Measurements from ENCODE around the gene TECPR1. TPM values are rescaled to one million over a fixed set of nuclear protein-coding genes. Genes with fewer than 3 reads are reported as not detected.

The TECPR1 gene
- total and polyA plus RNA-seq, 2 donors (not counting 3 experiments of a cell fraction or from before 2014, with no cell fraction given), result 12.3 to 97.5 TPM

DNA sequence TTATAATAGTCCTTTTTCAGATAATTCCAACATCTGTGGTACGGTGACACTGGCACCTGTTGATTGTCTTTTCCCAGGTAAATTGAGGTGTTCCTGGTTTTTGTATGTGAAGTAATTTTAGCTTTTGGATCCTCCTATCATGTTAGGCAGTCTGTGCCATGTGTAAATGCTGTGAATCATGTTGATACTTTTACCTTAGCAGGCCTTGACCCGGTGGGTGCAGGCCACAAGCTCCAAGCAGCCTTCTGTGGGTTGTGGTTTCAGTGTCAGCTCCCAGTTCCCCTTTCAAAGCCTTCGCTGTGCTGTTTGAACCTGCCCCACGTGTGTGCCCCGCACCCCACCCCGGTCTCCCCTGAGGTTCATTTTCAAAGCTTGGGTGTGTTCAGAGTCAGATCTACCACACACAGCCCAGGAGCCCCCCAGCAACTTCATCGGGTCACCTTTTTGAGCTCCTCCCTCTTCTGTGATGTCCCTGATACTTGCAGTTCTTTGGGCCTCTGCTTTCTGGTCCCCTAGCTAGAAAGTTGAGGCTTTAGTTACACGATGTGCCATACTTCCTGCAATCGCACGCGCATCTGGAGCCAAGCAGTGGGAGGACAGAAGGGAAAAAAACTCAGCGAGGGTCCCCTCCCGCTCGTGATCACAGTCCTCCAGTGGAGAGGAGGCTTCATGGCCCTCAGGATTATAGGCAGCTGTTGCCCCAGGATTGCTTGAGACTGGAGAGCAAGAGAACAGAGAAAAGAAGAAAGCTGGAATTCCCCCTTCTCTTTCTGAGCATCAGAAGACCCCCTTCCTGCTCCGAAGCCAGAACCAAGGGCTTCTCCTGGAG is 49.5 kb downstream of the TECPR1 start:
- ChIA-PET CTCF (interaction anchor here (0.9 kb wide), 1 partner anchor 181 kb away, joined by 3 read pairs; no protein-coding TSS in a partner anchor), POLR2A (no interaction called here)
- no peak overlapping the region for H3K27ac ChIP-seq (ENCODE audit: insufficient read depth, low read depth, low read length)
- H3K9me3 ChIP-seq (replicated peaks; ENCODE audit: control insufficient read depth, insufficient read depth, low read length), result no peaks in the 10 kb centered on the region
- FAIRE-seq (no peak), DNase-seq (ENCODE audit: low read depth, low spot score) (no peak)
- H3K27me3 ChIP-seq (ENCODE audit: control insufficient read depth in 2 of 2, insufficient read depth in 2 of 2, low read length in 2 of 2), result no peaks in the 10 kb centered on the region
- H3K9ac ChIP-seq (replicated peaks; ENCODE audit: extremely low read depth, insufficient read depth, low read length), result no peak overlapping the region
- no peak overlapping the region for H3K4me2 ChIP-seq (ENCODE audit: insufficient read depth, low read length)
- no TSS peak for BruUV-seq (replicated peaks)
- no peak overlapping the region for H2AFZ ChIP-seq (ENCODE audit: low read depth, low read length)
- peaks cover 0 to 12% of the 10 kb centered on the region in 2 experiments for H3K36me3 ChIP-seq (ENCODE audit: control insufficient read depth in 2 of 2, extremely low read depth in 1 of 2, insufficient read depth in 2 of 2, low read length in 2 of 2)
- dilution Hi-C loops (cut with MboI; ENCODE audit: extremely low pct_ligation_motif_present, low sequenced_read_pairs) (no loop called here), intact Hi-C loops (cut with micrococcal nuclease) (no loop called here)
- H3K79me2 ChIP-seq (ENCODE audit: control insufficient read depth, insufficient read depth, low read length), result no peaks in the 10 kb centered on the region
- H3K9me1 ChIP-seq (replicated peaks; ENCODE audit: control insufficient read depth, extremely low read depth, insufficient read depth, low read length), result no peaks in the 10 kb centered on the region
- TF ChIP-seq CTCF (IDR thresholded peaks at IDR 0.05; ENCODE audit: extremely low read depth in 1 of 2, insufficient read depth in 1 of 2, low read depth in 1 of 2, low read length in 2 of 2) (no peak), MYC (IDR thresholded peaks at IDR 0.05; ENCODE audit: low read depth, low read length) (no peak), FOS (IDR thresholded peaks at IDR 0.05; ENCODE audit: borderline replicate concordance, insufficient read depth, low read length) (no peak), POLR2AphosphoS5 (IDR thresholded peaks at IDR 0.05; ENCODE audit: insufficient read depth, low read depth, low read length) (no peak), JUN (IDR thresholded peaks at IDR 0.05; ENCODE audit: borderline replicate concordance, insufficient read depth, insufficient read length, low read depth) (no peak), MAX (IDR thresholded peaks at IDR 0.05; ENCODE audit: insufficient read depth, insufficient read length) (no peak), GATA2 (IDR thresholded peaks at IDR 0.05; ENCODE audit: insufficient read depth, insufficient read length, low read depth, low read length) (no peak), POLR2A (IDR thresholded peaks at IDR 0.05; ENCODE audit: low read depth, low read length) (no peak), EZH2 (IDR thresholded peaks at IDR 0.05; ENCODE audit: borderline replicate concordance, low read depth, low read length, severe bottlenecking) (no peak)
- H3K4me1 ChIP-seq (ENCODE audit: control insufficient read depth, extremely low read depth, insufficient read depth, low read length), result no peaks in the 10 kb centered on the region
- no peak overlapping the region for H3K4me3 ChIP-seq (replicated peaks in 1 of 3; ENCODE audit: insufficient read depth in 1 of 3, low read depth in 1 of 3, low read length in 3 of 3)
- H4K20me1 ChIP-seq (replicated peaks; ENCODE audit: control insufficient read depth, extremely low read depth, insufficient read depth, low read length), result no peaks in the 10 kb centered on the region
